Ishikawa (cell line): ENCODE results near the gene SH2B3.

Source experiments
- CREB1 ChIP-seq: IDR thresholded peaks from 2 replicates; pipeline ENCODE4 v1.6.1; 2012; ENCODE audit warnings: low read depth
- EP300 ChIP-seq: IDR thresholded peaks from 2 replicates; pipeline ENCODE4 v1.6.1; 2012; ENCODE audit warnings: borderline replicate concordance
- RAD21 ChIP-seq: IDR thresholded peaks from 2 replicates; pipeline ENCODE4 v1.6.1; 2012; ENCODE audit warnings: low read depth
- TAF1 ChIP-seq: IDR thresholded peaks from 2 replicates; pipeline ENCODE4 v1.6.1; 2012; ENCODE audit warnings: low read depth, mild to moderate bottlenecking
- TCF12 ChIP-seq: IDR thresholded peaks from 2 replicates; pipeline ENCODE4 v1.6.1; 2012; ENCODE audit warnings: low read depth
- TEAD4 ChIP-seq: IDR thresholded peaks from 2 replicates; pipeline ENCODE4 v1.6.1; 2012
- TF ChIP-seq, protein P1 (sequence below): IDR thresholded peaks from 2 replicates; pipeline ENCODE4 v1.6.1; 2012
- TF ChIP-seq, protein P2 (sequence below): IDR thresholded peaks from 2 replicates; pipeline ENCODE4 v1.6.1; 2012
- TF ChIP-seq, protein P3 (sequence below): IDR thresholded peaks from 2 replicates; pipeline ENCODE4 v1.6.1; 2012; ENCODE audit warnings: low read depth, mild to moderate bottlenecking

DNA sequence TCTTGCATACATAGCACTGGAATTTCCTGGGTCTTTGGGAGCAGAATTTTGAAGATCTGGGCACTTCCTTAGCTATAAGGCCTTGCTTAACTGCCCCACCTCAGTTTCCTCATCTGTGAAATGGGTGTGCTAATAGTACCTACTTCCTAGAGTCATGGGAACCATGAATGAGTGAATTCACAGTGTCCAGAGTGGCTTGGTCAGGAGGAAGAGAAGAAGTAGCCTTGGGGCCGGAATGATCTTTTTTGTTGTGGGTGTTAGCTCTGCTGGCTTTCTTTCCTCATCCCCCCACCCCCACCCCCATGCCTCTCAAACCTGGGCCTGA, 2.4 kb downstream of the SH2B3 start:
- TF ChIP-seq EP300 (no peak), TEAD4 (no peak), TCF12 (no peak), TAF1 (no peak), CREB1 (no peak), RAD21 (no peak)
- TF ChIP-seq, protein P1, sequence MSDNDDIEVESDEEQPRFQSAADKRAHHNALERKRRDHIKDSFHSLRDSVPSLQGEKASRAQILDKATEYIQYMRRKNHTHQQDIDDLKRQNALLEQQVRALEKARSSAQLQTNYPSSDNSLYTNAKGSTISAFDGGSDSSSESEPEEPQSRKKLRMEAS, result no peak
- TF ChIP-seq, protein P2, sequence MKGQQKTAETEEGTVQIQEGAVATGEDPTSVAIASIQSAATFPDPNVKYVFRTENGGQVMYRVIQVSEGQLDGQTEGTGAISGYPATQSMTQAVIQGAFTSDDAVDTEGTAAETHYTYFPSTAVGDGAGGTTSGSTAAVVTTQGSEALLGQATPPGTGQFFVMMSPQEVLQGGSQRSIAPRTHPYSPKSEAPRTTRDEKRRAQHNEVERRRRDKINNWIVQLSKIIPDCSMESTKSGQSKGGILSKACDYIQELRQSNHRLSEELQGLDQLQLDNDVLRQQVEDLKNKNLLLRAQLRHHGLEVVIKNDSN, result no peak
- TF ChIP-seq, protein P3, sequence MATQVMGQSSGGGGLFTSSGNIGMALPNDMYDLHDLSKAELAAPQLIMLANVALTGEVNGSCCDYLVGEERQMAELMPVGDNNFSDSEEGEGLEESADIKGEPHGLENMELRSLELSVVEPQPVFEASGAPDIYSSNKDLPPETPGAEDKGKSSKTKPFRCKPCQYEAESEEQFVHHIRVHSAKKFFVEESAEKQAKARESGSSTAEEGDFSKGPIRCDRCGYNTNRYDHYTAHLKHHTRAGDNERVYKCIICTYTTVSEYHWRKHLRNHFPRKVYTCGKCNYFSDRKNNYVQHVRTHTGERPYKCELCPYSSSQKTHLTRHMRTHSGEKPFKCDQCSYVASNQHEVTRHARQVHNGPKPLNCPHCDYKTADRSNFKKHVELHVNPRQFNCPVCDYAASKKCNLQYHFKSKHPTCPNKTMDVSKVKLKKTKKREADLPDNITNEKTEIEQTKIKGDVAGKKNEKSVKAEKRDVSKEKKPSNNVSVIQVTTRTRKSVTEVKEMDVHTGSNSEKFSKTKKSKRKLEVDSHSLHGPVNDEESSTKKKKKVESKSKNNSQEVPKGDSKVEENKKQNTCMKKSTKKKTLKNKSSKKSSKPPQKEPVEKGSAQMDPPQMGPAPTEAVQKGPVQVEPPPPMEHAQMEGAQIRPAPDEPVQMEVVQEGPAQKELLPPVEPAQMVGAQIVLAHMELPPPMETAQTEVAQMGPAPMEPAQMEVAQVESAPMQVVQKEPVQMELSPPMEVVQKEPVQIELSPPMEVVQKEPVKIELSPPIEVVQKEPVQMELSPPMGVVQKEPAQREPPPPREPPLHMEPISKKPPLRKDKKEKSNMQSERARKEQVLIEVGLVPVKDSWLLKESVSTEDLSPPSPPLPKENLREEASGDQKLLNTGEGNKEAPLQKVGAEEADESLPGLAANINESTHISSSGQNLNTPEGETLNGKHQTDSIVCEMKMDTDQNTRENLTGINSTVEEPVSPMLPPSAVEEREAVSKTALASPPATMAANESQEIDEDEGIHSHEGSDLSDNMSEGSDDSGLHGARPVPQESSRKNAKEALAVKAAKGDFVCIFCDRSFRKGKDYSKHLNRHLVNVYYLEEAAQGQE, result no peak
